GM18508 (cell line): ENCODE results near the gene LRRC3.

Experiments used
- ATAC-seq: cut with Tn5 transposase; IDR thresholded peaks from one replicate; pipeline ENCODE4 v1.9.1; 2021; ENCODE audit warnings: moderate number of reproducible peaks; ENCODE audit not compliant: insufficient read depth, unreplicated experiment

Gene LRRC3

DNA sequence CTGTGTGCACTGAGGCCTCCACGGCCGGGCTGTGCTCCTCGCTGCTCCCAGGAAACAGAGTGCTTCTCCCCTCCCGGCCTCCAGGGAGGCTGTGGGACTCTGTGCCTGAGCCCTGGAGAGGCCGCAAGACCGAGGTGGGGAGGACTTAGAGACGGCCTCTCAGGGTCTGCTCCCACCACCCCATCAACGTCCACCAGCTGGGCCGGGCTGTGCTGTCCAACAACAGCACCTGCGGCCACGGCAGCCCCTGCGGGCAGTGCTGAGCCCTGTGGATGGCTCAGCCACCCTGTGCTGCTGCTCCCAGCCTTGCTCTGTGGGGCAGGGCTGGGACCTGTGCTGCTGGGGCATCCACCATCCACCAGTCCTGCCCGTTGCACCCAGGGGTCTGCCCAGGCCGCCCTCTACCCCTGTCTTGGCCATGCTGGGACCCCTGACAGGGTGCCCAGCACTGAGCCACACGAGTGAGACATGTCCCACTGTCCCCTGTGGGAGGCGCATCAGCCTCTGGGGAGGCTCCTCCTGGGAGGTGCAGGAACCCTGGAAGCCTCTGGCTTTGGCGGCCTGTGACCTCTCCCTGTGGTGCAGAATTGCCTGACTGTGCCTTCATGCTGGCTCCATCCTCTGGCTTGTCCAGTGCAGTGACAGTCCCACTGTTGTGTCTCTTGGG, 31.2 kb upstream of the LRRC3 start:
- no peak for ATAC-seq

GRCh38 chr21:44424608-44425306, 30.6 kb upstream of the LRRC3 start:
- ATAC-seq, result no peak

GRCh38 chr21:44425307-44425894, 29.9 kb upstream of the LRRC3 start:
- ATAC-seq, result no peak

DNA sequence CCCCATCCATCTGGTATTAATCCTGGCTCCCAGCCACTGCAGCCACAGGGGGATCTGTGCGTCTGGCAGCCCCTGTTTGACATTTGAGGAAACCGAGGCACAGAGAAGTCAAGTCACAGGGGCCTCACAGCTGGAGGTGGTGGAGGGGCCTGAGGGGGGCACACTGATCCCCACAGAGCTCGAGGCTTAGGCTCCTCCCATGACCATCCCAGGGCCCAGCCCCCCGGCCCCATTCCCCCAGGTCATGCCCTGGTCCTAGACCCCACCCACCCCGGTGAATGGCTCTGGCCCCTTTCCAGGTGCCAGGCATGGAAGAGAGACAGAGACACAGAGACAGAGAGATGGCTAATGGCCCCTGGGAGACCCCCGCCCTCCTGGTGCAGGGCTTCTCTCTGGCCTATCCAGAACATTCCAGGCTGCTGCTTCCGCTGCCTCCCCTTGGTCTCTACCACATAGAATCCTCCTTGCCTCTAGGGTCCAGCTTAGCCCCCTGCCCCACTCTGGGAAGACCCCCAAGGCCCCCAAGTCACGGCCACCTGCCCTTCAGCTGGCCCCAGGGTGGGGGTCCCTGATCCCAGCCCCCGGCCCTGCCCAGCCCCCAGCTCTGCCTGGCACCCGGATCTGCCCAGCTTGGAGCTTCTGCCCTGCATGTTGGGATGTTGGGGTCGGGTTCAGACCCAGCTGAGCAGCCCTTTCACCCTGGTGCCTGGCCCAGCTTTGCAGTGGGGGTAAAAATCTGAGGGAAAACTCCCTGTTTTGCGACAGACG, 29.2 kb upstream of the LRRC3 start:
- ATAC-seq, result no peak

GRCh38 chr21:44426663-44427191, 28.6 kb upstream of the LRRC3 start:
- ATAC-seq, result no peak

DNA sequence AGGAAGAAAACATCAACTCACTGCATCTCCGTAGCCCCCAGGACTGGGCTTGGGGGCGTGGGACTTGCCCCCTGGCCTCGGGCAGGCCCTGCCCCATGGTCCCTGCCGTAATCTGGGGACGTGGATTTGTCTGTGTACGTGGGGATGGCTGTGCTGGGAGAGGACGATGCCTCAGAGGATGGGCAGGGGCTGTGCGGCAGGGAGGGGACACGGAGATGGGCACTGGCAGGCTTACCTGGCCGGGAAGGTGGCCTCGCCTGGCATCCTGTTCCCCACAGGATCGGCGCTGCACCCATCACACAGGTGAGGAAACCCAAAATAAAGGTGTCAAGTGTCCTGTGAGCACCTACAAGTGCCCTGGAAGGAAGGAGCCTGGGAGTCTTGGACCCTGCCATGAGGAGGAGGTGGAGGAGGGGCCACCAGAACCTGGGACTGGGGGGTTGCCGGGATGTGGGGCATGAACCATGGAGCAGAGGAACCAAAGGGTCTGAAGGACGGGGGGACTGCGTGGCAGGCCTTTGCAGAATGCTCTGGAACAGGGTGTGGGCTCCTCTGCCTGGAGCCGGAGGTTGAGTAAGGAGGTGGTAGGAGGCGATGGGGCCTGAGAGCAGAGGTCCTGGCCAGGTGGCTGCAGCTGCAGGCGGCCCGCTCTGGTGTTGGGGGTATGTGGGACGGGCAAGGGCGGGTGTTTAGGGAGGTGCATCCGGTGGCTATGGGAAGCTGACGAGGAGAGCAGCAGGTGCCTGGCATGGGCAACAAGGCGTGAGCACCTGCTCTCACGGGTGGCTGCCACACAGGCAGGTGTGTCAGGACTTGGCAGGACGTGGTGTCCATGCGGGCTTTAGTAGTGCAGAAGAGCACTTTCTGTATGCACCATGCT, 27.8 kb upstream of the LRRC3 start:
- no peak for ATAC-seq

GRCh38 chr21:44428281-44428960, 26.9 kb upstream of the LRRC3 start:
- ATAC-seq, result no peak

DNA sequence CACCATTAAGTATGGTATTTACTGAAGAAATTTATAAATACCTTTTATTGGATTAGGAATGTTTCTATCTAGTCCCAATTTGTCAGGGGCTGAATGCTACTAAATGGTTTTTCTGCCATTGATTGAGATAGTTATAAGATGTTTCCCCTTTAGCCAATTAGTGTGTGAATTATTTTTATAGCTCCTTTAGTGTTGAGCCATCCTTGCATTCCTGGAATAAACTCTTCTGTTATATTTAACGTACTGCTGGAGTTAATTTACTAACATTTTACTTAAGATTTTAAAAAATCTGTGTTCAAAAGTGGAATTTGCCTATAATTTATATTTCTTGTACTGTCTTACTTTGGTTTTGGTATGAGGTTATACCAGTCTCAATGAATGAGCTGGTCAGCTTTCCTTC, 25.4 kb upstream of the LRRC3 start:
- no peak for ATAC-seq

- no peak for ATAC-seq
Measured at GRCh38 chr21:44431300-44431699, 24.0 kb upstream of the LRRC3 start.

GRCh38 chr21:44432841-44433790, 22.2 kb upstream of the LRRC3 start:
- ATAC-seq, result no peak

DNA sequence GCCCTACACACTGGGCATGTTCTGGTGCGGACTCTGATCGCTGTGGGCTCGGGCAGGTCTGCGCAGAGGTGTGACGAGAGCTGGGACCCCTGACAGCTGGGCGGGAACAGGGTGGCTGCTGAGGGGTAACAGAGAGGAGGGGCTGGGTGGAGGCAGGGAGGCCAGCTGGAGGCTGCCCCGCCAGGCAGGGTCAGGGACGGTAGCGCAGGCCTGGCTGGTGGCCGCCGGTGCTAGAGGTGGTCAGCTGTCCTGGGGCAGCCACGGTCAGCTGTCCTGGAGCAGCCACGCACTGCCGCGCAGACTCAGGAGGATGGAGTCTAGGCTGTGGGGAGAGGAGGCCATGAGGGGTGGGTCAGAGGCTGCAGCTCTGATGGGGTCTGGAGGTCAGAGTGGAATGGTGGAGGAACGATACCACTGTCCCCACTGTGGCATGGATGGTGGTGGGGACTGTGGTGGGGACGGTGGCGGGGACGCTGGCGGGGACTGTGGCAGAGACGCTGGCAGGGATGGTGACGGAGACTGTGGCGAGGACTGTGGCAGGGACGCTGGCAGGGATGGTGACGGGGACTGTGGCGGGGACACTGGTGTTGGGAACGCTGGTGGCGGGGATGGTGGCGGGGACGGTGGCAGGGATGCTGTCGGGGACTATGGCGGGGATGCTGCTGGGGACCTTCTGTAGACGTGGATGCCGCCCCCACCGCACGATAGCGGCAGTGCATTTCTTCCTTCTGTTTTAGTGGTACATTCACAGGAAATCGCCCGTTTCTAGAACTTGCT, 21.3 kb upstream of the LRRC3 start:
- no peak for ATAC-seq

DNA sequence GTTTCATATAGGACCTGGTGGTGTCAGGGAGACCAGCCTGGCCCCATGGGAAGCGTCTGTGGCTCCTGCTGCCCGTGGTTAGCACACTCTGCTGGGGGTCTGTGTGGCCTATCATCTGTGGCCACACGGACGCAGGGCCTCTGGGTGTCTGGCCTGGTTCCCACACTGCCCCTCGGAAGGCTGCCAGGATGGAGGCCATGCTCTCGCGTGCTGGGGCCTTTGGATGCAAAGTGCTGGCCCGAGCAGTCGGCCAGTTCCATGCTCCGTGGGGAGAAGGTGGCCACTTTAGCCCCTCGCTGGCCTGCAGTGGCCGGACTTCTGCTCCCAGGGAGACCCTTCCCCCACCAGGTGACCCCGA, 20.8 kb upstream of the LRRC3 start:
- ATAC-seq, result no peak

- no peak for ATAC-seq
Measured at GRCh38 chr21:44434936-44435635, 20.2 kb upstream of the LRRC3 start.

GRCh38 chr21:44436111-44436611, 19.1 kb upstream of the LRRC3 start:
- ATAC-seq, result no peak

DNA sequence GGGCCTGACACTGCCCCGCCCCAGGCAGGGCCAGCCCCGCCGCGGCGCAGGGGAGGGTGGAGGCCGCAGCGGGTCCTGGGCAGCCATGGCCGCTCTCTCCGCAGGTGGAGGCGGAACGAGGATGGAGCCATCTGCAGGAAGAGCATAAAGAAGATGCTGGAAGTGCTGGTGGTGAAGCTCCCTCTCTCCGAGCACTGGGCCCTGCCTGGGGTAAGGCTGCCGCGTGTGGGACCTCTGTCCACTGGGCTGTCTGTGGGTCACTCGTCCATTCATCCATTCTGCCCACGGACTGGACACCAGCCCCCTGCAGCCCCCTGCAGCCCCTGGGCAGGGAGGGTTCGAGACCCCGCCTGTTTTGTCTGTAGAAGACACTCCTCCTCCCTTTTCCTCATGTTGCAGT, 18.4 kb upstream of the LRRC3 start:
- no peak for ATAC-seq

- ATAC-seq, result no peak
Measured at GRCh38 chr21:44437371-44437695, 18.0 kb upstream of the LRRC3 start.
